AG04450 (cell line): ENCODE data around the gene GOLPH3. TPM values are rescaled to one million over a fixed set of nuclear protein-coding genes. Genes with fewer than 3 reads are reported as not detected.
A peak's percentile ranks its signal among the peaks of the same experiment; 100 is the strongest.
"Not testable (repeated sequence)": the region's sequence is repeated elsewhere in the genome, so short reads cannot be mapped to it uniquely, and the experiment has no call there.

Experiments used
- CTCF ChIA-PET: fragments of 300-600, 350-600 bp; formaldehyde crosslinking; extraction: SDS; loops from one replicate; lab custom pipeline; 2022; ENCODE audit warnings: antibody characterized with exemption, inconsistent platforms; lab: Charles Lee
- POLR2A ChIA-PET: fragments of 350-600 bp; formaldehyde crosslinking; extraction: SDS; loops from one replicate; lab custom pipeline; 2021; ENCODE audit warnings: antibody characterized with exemption, inconsistent platforms; lab: Yijun Ruan, JAX
- DNase-seq: peaks from one replicate; pipeline ENCODE4 v3.0.0-alpha.2; 2011; ENCODE audit warnings: low read depth, low spot score
- H3K27ac ChIP-seq: one replicate; pipeline ENCODE4 v1.5.1; 2012; ENCODE audit warnings: low read depth, low read length, control low read depth
- H3K27me3 ChIP-seq: one replicate; pipeline ENCODE4 v1.6.0; 2012; ENCODE audit warnings: low read length; ENCODE audit not compliant: control insufficient read depth, insufficient read depth
- H3K4me3 ChIP-seq: 2 replicates; pipeline ENCODE4 v1.5.1; 2011; ENCODE audit warnings: mild to moderate bottlenecking, low read depth, low read length, control low read depth
- H3K9me3 ChIP-seq: 2 replicates; pipeline ENCODE4 v1.5.1; 2012; ENCODE audit warnings: low read length; ENCODE audit not compliant: control insufficient read depth, insufficient read depth
- CTCF ChIP-seq: IDR thresholded peaks from 2 replicates; pipeline ENCODE4 v1.5.1; 2011; ENCODE audit warnings: low read depth, low read length, control low read depth, inconsistent platforms
- polyA plus RNA-seq: library from polyadenylated mRNA; depleted of rRNA; stranded (reverse); fragments of >200 nt; gene quantifications from 2 replicates; pipeline ENCODE4 v1.2.3, GENCODE V29; 2011

Gene GOLPH3
- polyA plus RNA-seq, 1 experiment, result 80.1 TPM

DNA sequence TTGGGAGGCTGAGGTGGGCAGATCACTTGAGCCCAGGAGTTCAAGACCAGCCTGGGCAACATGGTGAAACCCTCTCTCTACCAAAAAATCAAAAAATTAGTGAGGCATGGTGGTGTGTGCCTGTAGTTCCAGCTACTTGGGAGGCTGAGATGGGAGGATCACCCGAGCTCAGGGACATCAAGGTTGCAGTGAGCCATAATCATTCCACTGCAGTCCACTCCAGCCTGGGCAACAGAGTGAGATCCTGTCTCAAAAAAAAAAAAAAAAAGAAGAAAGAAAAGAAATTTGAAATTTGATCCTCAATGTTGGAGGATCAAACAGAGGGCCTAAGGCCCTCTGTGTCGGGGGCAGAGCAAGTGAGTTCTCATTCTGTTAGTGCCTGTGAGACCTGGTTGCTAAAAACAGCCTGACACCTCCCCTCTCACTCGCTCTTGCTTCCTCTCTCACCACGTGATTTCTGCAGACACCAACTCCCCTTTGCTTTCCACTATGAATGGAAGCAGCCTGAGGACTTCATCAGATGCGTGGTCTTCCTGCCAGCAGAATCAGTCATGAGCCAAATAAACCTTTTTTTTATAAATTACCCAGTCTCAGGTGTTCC lies 8.4 kb upstream of the GOLPH3 start:
- no peak for DNase-seq
- CTCF ChIA-PET, result no interaction called here
- TF ChIP-seq CTCF, result no peak
- no peak overlapping the region for H3K27ac ChIP-seq
- no peaks in the 10 kb centered on the region for H3K27me3 ChIP-seq
- H3K4me3 ChIP-seq, result no peak overlapping the region
- POLR2A ChIA-PET, result no interaction called here
- H3K9me3 ChIP-seq, result peaks cover 2% of the 10 kb centered on the region; the same call in 1 of the 2 replicates

- DNase-seq, result no peak
- CTCF ChIA-PET, result no interaction called here
- no peak for TF ChIP-seq CTCF
- H3K4me3 ChIP-seq, result peak overlapping the region; percentile 83
- H3K27me3 ChIP-seq, result no peaks in the 10 kb centered on the region
- H3K27ac ChIP-seq, result peak overlapping the region; percentile 96
- no peaks in the 10 kb centered on the region; the same call in 1 of the 2 replicates for H3K9me3 ChIP-seq
- POLR2A ChIA-PET, result interaction anchor here (0.7 to 1.3 kb wide), 4 partner anchors 9 to 108 kb away, joined by 4 to 5 read pairs (median 4); no protein-coding TSS in a partner anchor
These were observed 680 bp downstream of the GOLPH3 start for GRCh38 chr5:32173267-32174010.

DNA sequence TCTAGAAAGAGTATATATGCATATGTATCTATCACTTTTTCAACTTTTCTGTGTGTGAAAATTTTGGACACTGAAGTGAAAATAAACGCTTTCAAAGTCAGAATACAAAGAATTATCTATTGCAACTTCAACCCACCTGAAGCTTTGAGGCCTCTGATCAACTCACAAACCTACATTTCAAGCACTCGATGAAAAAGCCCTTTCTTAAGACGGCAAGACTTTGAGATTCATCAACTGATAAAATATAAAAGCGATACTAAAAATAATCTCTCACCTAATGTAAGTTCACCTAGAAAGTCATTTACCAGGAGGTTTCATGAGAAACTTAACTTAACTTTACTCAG lies 1.2 kb downstream of the GOLPH3 start:
- CTCF ChIA-PET, result no interaction called here
- no peak for TF ChIP-seq CTCF
- Histone ChIP-seq H3K4me3 (peak overlapping the region; percentile 83), H3K27ac (peak overlapping the region; percentile 82), H3K9me3 (no peaks in the 10 kb centered on the region; the same call in 1 of the 2 replicates), H3K27me3 (no peaks in the 10 kb centered on the region)
- no peak for DNase-seq
- POLR2A ChIA-PET, result interaction anchor here (1.2 kb wide), 1 partner anchor 8 kb away, joined by 5 read pairs; no protein-coding TSS in a partner anchor

- H3K27ac ChIP-seq, DNase-seq, H3K27me3 ChIP-seq, H3K9me3 ChIP-seq: not testable (repeated sequence)
- peak overlapping the region; percentile 83 for H3K4me3 ChIP-seq
- POLR2A ChIA-PET, result interaction anchor here (1.2 kb wide), 1 partner anchor 8 kb away, joined by 5 read pairs; no protein-coding TSS in a partner anchor
- CTCF ChIA-PET, result interaction anchor here (0.6 to 1.2 kb wide), 2 partner anchors 60 to 157 kb away, joined by 3 to 4 read pairs; no protein-coding TSS in a partner anchor
These were observed 1.8 kb downstream of the GOLPH3 start for GRCh38 chr5:32172186-32172911.
